Nucleus accumbens (tissue), 56 donors: Measurements from ENCODE around the gene ZNF14.
"Not testable (repeated sequence)": the region's sequence is repeated elsewhere in the genome, so short reads cannot be mapped to it uniquely, and the experiment has no call there.

Experiments used
- DNase-seq, 56 donors: peaks; one replicate each; lab custom pipeline; 2025; lab: John Stamatoyannopoulos, UW

The ZNF14 gene

DNA sequence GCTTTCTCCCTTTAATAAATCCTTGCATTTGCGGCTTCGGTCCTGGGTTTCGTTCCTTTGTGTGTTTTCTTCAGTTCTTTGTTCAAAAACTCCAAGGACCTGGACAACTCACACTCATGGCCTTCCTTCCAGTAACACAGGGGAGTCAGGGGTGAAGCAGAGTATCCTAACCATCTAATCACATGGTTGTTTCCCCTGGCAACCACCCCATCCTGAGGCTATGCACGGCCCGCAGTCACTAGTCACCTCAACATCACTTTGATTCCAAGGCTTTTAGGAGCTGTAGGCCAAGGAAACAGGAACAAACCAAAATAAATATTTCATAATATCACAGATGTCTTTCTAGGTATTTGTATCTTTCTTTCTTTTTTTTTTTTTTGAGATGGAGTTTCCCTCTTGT is 35.3 kb downstream of the ZNF14 start:
- DNase-seq = no peak

DNA sequence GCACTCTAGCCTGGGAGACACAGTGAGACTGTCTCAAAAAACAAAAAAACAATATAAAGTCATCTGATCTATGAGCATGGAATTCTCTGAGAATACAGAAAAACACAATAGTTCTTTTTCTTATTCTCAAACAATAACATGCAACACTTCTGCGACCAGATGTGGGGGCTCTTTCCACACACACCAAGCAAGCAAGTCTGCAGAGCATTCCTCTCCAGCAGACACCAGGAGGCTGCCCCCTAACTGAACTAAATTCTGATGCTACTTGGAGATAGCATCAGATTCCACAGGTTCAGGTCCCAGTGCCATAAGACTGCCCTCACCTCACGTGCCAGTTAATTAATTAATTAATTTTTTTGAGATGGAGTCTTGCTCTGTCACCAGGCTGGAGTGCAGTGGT is 36.5 kb downstream of the ZNF14 start:
- DNase-seq = no peak

DNA sequence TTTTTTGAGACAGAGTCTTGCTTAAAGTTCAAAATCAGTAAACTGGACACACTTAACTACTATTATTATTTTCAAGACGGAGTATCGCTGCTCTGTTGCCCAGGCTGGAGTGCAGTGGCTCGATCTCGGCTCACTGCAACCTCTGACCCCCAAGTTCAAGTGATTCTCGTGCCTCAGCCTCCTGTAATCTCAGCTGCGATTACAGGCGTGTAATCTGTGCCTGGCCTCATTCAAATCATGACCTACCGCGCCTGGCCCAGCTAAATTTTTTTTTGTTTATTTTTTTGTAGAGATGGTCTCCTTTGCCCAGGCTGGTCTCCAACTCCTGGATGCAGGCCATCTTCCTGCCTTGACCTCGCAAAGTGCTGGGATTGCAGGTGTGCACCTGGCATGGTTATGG is 41.2 kb downstream of the ZNF14 start:
- DNase-seq = no peak

DNA sequence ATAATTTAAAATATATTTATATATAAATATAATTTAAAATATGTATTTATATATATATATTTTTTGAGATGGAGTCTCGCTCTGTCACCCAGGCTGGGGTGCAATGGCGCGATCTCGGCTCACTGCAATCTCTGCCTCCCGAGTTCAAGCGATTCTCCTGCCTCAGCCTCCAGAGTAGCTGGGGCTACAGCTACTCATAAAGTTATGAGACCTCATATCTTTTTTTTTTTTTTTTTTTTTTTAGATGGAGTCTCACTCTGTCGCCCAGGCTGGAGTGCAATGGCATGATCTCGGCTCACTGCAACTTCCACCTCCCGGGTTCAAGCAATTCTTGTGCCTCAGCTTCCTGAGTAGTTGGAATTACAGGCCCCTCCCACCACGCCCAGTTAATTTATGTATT is 43.9 kb downstream of the ZNF14 start:
- not testable (repeated sequence) for DNase-seq

- DNase-seq = no peak
Observed at GRCh38 chr19:19687090-19687489, 45.8 kb downstream of the ZNF14 start.

DNA sequence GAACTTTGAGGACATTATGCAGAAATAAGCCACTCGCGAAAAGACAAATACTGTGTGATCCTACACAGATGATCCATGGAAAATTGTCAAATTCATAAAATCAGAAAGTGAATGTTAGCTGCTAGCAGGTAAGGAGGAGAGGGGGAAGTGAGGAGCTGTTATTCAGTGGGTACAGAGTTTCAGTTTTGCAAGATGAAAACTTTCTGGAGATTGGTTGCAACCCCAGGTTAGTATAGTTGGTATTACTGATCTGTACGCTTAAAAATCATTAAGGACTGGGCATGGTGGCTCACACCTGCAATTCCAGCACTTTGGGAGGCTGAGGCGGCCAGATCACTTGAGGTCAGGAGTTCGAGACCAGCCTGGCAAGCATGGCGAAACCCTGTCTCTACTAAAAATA is 46.3 kb downstream of the ZNF14 start:
- no peak for DNase-seq

DNA sequence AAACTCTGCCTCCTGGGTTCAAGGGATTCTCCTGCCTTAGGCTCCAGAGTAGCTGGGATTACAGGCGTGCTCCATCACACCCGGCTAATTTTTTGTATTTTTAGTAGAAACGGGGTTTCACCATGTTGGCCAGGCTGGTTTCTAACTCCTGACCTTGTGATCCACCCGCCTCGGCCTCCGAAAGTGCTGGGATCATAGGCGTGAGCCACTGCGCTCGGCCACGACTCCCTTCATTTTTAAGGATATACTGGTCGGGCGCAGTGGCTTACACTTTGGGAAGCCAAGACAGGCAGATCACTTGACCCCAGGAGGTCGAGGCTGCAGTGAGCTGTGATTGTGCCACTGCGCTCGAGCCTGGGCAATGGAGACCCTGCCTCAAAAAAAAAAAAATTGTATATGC is 46.8 kb downstream of the ZNF14 start:
- DNase-seq = not testable (repeated sequence)

DNA sequence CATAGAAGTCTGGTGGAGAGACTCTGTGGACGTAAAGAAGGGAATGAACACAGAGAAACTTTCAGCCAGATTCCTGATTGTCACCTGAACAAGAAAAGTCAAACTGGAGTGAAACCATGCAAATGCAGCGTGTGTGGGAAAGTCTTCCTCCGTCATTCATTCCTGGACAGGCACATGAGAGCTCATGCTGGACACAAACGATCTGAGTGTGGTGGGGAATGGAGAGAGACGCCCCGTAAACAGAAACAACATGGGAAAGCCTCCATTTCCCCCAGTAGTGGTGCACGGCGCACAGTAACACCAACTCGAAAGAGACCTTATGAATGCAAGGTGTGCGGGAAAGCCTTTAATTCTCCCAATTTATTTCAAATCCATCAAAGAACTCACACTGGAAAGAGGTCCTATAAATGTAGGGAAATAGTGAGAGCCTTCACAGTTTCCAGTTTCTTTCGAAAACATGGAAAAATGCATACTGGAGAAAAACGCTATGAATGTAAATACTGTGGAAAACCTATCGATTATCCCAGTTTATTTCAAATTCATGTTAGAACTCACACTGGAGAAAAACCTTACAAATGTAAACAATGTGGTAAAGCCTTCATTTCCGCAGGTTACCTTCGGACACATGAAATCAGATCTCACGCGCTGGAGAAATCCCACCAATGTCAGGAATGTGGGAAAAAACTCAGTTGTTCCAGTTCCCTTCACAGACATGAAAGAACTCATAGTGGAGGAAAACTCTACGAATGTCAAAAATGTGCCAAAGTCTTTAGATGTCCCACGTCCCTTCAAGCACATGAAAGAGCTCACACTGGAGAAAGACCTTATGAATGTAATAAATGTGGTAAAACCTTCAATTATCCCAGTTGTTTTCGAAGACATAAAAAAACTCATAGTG is 53.5 kb downstream of the ZNF14 start:
- no peak for DNase-seq

- no peak for DNase-seq
Observed at GRCh38 chr19:19677579-19677978, 55.3 kb downstream of the ZNF14 start.

GRCh38 chr19:19674315-19674714 is 58.6 kb downstream of the ZNF14 start:
- no peak for DNase-seq

DNA sequence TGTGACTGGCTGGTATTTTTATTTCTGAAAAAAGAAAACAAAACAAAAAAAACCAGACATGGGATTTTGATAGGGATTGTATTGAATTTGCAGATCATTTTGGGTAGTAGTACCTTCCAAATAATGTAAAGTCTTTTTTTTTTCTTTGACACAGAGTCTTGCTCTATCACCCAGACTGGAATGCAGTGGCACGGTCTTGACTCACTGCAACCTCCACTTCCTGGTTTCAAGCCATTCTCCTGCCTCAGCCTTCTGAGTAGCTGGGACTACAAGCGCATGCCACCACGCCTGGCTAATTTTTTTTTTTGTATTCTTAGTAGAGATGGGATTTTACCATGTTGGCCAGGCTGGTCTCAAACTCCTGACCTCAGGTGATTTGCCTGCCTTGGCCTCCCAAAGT is 60.1 kb downstream of the ZNF14 start:
- DNase-seq = no peak

DNA sequence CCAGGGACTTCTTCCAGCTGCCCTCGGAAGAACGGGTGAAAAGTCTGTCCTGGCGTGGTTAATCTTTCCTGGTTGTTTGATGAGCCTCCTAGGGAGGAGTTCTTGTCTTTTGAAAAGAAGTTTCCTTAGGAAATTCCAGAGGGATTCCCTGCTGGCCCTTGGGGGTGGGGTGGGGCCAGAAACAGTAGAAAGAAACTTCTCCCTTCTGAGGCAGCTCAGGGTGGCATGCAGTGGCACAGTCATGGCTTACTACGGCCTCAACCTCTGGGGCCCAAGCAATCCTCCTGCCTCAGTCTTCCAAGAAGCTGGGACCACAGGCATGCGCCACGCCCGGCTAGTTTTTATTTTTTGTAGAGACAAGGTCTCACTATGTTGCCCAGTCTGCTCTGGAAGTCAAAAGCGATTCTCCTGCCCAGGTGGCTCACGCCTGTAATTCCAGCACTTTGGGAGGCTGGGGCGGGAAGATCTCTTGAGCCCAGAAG is 62.8 kb downstream of the ZNF14 start:
- no peak for DNase-seq

DNA sequence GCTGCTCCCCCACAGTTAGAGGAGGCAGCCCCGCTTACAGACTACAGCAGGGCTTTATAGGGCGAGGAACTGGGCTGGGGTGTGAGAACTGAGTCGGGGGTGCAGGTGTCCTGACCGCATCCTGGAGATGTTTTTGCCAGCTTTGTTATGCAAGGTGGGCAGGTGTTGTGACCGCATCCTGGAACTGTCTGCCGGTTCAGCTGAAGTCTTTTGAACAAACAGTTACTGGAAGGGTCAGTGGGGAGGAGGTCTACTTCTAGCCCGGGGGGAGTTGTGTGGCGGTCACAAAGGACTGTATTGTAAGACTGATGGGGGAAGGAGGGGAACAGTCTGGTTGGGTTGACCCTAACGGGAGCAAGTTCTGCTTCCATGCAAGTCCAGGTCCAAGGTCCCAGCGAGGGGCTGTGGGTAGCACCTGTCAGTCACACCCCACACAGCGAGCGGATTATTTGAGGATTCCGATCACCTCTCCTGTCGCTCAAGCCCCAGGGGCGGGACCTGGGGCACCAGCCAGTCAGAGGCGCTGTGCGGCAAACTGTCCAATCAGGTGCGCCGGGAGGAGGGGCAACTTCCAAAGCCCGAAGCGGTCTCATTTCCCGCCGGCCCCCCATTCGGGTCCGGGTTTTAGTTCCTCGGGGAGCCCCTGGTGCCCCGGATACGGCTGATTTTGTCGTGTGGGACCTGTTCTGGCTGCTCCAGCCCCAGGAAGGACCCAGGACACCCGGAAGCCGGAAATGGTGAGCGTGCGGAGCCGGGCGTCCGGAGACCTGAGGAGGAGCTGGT is 64.5 kb downstream of the ZNF14 start, which contains the start of gene ZNF101:
TSS of gene ZNF101 (plus strand) at position 610 of the 783 bp plus-strand sequence. CDS start at position 735, 125 bp downstream.
- peak; percentile 49 to 96 (median 89) for DNase-seq

DNA sequence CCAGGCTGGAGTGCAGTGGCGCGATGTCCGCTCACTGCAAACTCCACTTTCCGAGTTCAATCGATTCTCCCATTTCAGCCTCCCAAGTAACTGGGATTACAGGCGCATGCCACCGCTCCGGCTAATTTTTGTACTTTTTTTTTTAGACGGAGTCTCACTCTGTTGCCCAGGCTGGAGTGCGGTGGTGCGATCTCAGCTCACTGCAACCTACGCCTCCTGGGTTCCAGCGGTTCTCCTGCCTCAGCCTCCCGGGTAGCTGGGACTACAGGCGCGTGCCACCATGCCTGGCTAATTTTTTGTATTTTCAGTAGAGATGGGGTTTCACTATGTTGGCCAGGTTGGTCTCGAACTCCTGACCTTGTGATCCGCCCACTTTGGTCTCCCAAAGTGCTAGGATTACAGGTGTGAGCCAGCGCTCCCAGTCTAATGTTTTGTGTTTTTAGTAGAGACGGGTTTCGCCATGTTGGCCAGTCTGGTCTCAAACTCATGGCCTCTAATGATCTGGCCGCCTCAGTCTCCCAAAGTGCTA is 67.4 kb downstream of the ZNF14 start:
- not testable (repeated sequence) for DNase-seq

DNA sequence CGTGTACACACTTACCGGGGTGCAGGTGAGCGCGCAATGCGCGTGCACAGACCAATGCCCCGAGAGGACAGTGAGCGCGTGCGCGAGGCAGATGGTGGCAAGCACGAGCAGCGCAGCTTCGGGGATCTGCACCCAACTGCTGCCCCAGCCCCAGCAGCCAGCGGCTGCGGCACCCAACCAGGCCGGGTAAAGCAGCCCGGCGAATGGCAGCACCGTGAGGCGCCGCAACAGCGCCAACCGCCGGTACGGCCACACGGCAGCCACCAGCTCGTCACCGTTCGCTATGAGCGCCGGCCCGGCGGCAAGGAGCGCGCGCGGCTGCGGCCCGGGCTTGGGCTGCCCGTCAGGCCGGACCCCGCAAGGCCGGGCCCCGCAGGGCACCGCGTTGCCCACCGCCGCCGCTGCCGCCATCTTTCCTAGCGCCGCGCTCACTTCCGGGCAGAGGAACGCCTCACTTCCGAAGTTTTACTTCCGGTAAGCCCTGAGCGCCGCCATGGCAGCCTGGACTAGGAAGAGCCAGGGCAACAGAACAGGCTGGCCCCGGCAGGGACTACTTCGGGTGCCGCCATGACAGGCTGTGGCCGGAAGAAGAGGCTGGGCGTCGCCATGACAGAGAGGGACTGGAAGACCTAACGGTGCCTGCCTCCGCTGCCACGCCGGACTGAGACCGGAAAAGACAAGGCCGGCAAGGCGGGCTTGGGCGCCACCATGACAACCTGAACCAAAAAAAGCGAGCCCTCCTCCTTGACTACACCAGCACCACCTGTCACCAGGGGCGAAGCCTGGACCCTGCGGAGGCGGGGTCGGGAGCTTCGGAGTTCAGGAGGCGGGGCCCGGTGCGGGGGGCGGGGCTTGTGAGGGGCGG is 69.4 kb downstream of the ZNF14 start, which contains the start of gene ATP13A1:
TSS of gene ATP13A1 (minus strand) at position 421 of the 865 bp plus-strand sequence. CDS start at position 411, 10 bp downstream.
- peak; percentile 86 to 100 (median 97) for DNase-seq

DNA sequence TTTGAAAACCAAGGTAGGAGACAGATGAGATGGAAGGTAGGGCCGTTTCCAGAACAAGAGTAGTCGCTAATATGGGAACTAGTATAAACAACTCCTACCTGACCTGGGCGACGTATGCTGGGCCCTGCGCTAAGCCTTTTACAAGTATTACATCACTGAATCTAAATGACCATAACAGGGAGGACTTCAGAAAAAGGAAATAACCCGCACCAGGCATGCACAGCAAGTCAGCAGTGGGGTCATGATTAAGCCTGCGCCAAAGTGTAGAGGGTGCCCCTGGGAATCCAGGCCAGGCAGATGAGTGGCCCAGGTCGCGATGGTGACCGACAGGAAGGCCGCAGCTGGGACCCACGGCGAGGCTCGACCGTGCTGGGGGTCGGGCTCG is 70.0 kb downstream of the ZNF14 start:
- no peak for DNase-seq

DNA sequence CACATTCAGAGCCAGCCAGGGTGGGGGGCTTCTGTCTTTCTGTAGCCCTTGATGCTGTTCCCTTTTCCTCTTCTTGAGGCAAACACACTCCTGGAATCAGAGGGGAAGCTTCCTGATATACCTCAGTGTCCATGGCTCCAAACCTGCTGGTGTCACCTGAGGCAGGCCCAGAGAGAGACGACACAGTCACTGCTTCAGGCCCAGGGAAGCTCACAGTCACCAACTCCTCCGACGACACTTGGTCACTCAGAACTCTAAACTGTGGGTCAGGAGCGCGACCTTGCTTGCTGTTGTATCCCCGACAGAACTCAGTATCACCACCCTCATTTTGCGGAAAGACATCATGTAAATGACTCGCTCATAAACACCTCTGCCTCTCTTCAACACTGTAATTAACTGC is 70.6 kb downstream of the ZNF14 start:
- no peak for DNase-seq

DNA sequence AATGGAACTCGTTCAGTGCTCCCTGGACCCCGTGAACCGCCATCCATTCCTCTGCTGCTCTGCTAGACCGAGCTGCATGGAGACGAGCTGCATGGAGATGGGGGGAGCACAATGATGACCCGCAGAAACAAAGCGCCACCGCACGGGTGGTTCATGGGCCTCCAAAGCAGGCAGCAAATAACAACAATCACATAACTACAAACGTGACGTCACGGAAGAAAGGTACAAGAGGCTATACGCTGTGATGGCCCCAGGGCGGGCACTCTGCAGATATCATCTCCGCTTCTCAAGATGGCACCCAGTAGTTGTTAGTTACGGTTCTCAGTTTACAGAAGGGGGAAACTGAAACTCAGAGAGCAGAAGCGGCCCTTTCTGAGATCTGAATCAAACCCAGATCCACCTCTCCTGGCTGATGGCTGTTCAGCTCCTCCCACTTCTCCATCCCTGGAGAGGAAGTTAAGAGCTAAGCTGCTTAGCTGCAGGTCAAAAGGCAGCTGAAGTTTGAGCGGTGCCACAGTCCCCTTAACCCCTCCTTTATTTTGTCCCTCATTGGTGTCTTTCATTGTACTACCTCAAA is 71.1 kb downstream of the ZNF14 start:
- peak in 2 of 56 donors; percentile 9 to 11 for DNase-seq

- no peak for DNase-seq
Observed at GRCh38 chr19:19661141-19661674, 71.7 kb downstream of the ZNF14 start.
